ENCODE data around the gene POLK. TPM values are rescaled to one million over a fixed set of nuclear protein-coding genes. Genes with fewer than 3 reads are reported as not detected.

POLK gene
- total RNA-seq, 1 donor from 2014 or later: 40.4 TPM

GRCh38 chr5:75632321-75632720 is 120.6 kb downstream of the POLK start:
- intact Hi-C loops (cut with micrococcal nuclease): no loop called here

GRCh38 chr5:75637949-75638348 is 126.3 kb downstream of the POLK start:
- Mint-ChIP-seq H3K36me3 (ENCODE audit: low read depth) (no peaks in the 10 kb centered on the region), H3K27ac (no peak overlapping the region), H3K4me3 (no peak overlapping the region), H3K4me1 (peaks cover 2% of the 10 kb centered on the region), H3K27me3 (peaks cover 4% of the 10 kb centered on the region), H3K9me3 (peaks cover 5% of the 10 kb centered on the region)
- intact Hi-C loops (cut with micrococcal nuclease): no loop called here
- DNase-seq: no peak

More at GRCh38 chr5:75632321-75632720, 120.6 kb downstream of the POLK start:
- Mint-ChIP-seq H3K27me3 (peaks cover 4% of the 10 kb centered on the region), H3K36me3 (ENCODE audit: low read depth) (no peaks in the 10 kb centered on the region), H3K27ac (no peak overlapping the region), H3K4me1 (peaks cover 2% of the 10 kb centered on the region), H3K4me3 (no peak overlapping the region), H3K9me3 (peaks cover 5% of the 10 kb centered on the region)
- DNase-seq: no peak

- H3K36me3 Mint-ChIP-seq (ENCODE audit: low read depth): no peaks in the 10 kb centered on the region
- peaks cover 4% of the 10 kb centered on the region for H3K27me3 Mint-ChIP-seq
- H3K4me1 Mint-ChIP-seq: no peaks in the 10 kb centered on the region
- intact Hi-C loops (cut with micrococcal nuclease): no loop called here
- no peak overlapping the region for H3K4me3 Mint-ChIP-seq
- H3K27ac Mint-ChIP-seq: no peak overlapping the region
- no peak for DNase-seq
- H3K9me3 Mint-ChIP-seq: no peaks in the 10 kb centered on the region
Observed at GRCh38 chr5:75639535-75640311, 128.0 kb downstream of the POLK start.

GRCh38 chr5:75640395-75640794 is 128.7 kb downstream of the POLK start:
- no peak for DNase-seq
- H3K4me3 Mint-ChIP-seq: no peak overlapping the region
- intact Hi-C loops (cut with micrococcal nuclease): no loop called here
- no peak overlapping the region for H3K27ac Mint-ChIP-seq
- no peaks in the 10 kb centered on the region for H3K4me1 Mint-ChIP-seq
- H3K9me3 Mint-ChIP-seq: no peaks in the 10 kb centered on the region
- peaks cover 4% of the 10 kb centered on the region for H3K27me3 Mint-ChIP-seq
- no peaks in the 10 kb centered on the region for H3K36me3 Mint-ChIP-seq (ENCODE audit: low read depth)

- peaks cover 4% of the 10 kb centered on the region for H3K27me3 Mint-ChIP-seq
- H3K36me3 Mint-ChIP-seq (ENCODE audit: low read depth): no peaks in the 10 kb centered on the region
- H3K4me3 Mint-ChIP-seq: no peak overlapping the region
- intact Hi-C loops (cut with micrococcal nuclease): no loop called here
- H3K27ac Mint-ChIP-seq: no peak overlapping the region
- DNase-seq: no peak
- H3K4me1 Mint-ChIP-seq: no peaks in the 10 kb centered on the region
- H3K9me3 Mint-ChIP-seq: no peaks in the 10 kb centered on the region
Observed at GRCh38 chr5:75640826-75641225, 129.1 kb downstream of the POLK start.

GRCh38 chr5:75648712-75649111 is 137.0 kb downstream of the POLK start:
- H3K27ac Mint-ChIP-seq: no peak overlapping the region
- DNase-seq: no peak
- no peaks in the 10 kb centered on the region for H3K27me3 Mint-ChIP-seq
- H3K9me3 Mint-ChIP-seq: peaks cover 8% of the 10 kb centered on the region
- intact Hi-C loops (cut with micrococcal nuclease): no loop called here
- peaks cover 6% of the 10 kb centered on the region for H3K4me1 Mint-ChIP-seq
- no peak overlapping the region for H3K4me3 Mint-ChIP-seq
- no peaks in the 10 kb centered on the region for H3K36me3 Mint-ChIP-seq (ENCODE audit: low read depth)

Other genes starting within 250 kb of the POLK start
- 99.9 and 112 TPM in 2 replicates for gene HMGCR, start 174.7 kb upstream of the POLK start, total RNA-seq
- gene CERT1, start 262 bp upstream of the POLK start, total RNA-seq: 46.4 and 49.2 TPM in 2 replicates
- 0.36 and 0.40 TPM in 2 replicates for gene ANKDD1B, start 99.6 kb downstream of the POLK start, total RNA-seq
- 20.8 and 21.3 TPM in 2 replicates for gene POC5, start 205.5 kb downstream of the POLK start, total RNA-seq